VCaP (cell line): ENCODE data around the gene SLC13A2.
"Not testable (repeated sequence)": the region's sequence is repeated elsewhere in the genome, so short reads cannot be mapped to it uniquely, and the experiment has no call there.

Experiments
- H3K27ac ChIP-seq: fragments of 450-650 bp; 2 replicates; pipeline ENCODE4 v1.5.1; 2017
- TF ChIP-seq, protein P1 (sequence below): fragments of 450-650 bp; conservative IDR thresholded peaks from 2 replicates; pipeline ENCODE4 v1.5.1; 2017; ENCODE audit warnings: mild to moderate bottlenecking, moderate library complexity

The SLC13A2 gene, protein sequence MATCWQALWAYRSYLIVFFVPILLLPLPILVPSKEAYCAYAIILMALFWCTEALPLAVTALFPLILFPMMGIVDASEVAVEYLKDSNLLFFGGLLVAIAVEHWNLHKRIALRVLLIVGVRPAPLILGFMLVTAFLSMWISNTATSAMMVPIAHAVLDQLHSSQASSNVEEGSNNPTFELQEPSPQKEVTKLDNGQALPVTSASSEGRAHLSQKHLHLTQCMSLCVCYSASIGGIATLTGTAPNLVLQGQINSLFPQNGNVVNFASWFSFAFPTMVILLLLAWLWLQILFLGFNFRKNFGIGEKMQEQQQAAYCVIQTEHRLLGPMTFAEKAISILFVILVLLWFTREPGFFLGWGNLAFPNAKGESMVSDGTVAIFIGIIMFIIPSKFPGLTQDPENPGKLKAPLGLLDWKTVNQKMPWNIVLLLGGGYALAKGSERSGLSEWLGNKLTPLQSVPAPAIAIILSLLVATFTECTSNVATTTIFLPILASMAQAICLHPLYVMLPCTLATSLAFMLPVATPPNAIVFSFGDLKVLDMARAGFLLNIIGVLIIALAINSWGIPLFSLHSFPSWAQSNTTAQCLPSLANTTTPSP

DNA sequence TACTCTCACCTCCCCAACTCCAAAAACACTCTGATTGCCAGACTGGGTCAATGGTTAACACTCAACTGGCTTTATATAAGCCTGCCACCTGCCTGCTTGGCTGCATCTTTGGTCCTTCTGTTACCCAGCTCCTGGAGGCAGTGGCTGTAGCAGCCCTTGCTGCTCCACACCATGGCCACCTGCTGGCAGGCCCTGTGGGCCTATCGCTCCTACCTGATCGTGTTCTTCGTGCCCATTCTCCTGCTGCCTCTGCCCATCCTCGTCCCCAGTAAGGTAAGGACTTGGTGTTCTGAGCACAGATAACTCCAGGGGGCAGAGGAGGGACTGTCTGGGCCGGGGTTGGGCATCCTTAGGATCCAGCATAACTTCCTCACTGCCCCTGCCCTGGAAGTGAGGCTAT lies at the start of gene SLC13A2:
Gene SLC13A2 (plus strand): TSS at position 103 of the 400 bp plus-strand sequence. CDS start 69 bp downstream, at position 172.
- TF ChIP-seq, protein P1, sequence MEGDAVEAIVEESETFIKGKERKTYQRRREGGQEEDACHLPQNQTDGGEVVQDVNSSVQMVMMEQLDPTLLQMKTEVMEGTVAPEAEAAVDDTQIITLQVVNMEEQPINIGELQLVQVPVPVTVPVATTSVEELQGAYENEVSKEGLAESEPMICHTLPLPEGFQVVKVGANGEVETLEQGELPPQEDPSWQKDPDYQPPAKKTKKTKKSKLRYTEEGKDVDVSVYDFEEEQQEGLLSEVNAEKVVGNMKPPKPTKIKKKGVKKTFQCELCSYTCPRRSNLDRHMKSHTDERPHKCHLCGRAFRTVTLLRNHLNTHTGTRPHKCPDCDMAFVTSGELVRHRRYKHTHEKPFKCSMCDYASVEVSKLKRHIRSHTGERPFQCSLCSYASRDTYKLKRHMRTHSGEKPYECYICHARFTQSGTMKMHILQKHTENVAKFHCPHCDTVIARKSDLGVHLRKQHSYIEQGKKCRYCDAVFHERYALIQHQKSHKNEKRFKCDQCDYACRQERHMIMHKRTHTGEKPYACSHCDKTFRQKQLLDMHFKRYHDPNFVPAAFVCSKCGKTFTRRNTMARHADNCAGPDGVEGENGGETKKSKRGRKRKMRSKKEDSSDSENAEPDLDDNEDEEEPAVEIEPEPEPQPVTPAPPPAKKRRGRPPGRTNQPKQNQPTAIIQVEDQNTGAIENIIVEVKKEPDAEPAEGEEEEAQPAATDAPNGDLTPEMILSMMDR, result no peak; the same call in 1 of the 2 replicates
- H3K27ac ChIP-seq, result peak within 1 kb of the TSS; percentile 89; the same call in 1 of the 2 replicates

DNA sequence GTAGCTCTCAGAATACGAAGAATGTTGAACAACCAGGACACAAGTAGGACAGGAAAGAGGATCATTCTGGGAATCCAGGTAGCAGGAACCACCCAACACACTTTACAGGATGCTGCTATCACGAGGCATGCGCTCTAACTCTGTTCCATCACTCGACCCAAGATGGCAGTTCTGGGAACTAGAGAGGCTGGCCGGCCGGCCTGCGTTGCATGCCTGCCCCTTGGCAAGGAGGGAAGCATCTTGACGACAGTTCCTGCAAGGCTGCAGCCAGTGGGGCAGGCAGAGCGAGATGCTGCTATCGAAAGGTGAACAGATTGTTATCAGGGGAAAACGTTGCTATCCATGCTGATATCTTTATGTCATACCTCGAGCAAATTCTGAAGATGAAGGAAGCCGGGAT lies 48.2 kb upstream of the SLC13A2 start:
- H3K27ac ChIP-seq, result no peak overlapping the region
- TF ChIP-seq, protein P1, result no peak

DNA sequence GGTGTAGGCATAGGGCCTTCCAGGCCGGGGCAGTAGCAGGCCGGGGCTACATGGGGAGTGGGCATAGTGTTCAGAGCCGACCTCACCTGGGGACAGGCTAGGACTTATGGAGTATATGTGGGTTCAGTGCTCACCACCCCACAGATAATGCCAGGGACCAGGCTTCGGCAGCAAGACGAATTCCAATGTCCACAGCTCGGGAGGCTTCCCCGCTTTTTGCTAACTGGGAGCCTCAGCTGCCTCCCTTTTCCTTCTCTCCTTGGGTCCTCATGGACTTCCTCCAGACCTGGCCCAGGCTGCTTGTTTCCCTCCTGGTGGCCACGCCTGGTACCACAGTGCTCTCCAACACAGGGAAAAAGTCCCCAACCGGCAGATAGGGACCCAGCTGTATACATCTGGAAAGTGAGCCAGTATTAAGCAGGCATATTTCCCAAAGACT lies 47.3 kb upstream of the SLC13A2 start:
- no peak overlapping the region for H3K27ac ChIP-seq
- TF ChIP-seq, protein P1, result no peak; the same call in 1 of the 2 replicates

DNA sequence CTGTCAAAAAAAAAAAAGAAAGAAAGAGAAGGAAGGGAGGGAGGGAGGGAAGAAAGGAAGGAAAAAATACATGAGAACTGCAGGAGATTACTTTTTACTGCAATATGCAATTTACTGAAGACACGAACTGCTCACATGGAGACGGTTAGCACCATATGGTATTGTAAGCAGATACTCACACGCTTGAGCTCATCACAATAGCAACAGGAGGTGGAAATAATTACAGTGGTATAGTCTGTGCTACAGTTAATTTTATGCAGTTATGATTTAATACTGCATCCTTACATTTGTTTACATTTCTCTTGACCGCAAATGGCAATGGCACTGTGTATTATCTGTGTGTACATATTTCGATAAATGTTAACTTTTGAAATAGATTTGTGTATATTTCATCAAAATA lies 46.1 kb upstream of the SLC13A2 start:
- TF ChIP-seq, protein P1, result no peak
- H3K27ac ChIP-seq, result no peak overlapping the region

DNA sequence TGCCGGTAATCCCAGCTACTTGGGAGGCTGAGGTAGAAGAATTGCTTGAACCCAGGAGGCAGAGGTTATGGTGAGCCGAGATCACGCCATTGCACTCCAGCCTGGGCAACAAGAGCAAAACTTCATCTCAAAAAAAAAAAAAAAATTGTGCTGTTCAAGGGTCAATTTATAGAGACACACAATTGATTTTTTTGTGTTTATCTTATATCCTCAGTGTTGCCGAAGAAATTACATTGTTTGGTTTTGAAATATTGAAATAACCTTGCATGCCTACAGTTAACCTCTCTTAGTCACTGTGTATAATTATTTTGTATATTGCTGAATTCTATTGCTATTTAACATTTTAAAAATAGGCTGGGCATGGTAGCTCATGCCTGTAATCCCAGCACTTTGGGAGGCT lies 45.5 kb upstream of the SLC13A2 start:
- not testable (repeated sequence) for H3K27ac ChIP-seq

DNA sequence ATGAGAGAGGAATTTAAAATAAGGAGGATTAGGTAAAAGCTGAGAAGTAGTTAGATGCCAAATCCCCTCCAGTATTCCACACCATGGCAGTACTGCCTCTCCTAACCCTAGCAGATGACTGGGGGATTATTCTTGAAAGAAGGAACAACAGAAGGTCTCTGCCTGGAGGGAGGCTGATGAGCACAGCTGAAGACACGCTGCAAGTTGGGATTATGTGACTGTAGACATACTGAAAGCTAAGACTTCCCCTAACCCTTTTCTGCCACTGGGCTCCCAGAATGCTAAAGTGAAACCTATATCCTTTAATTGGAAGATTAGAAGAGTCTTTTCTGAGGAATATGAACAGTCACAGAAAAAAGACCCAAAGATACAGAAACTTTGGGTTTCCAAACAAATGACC lies 39.7 kb upstream of the SLC13A2 start:
- no peak overlapping the region for H3K27ac ChIP-seq
- TF ChIP-seq, protein P1, result no peak

DNA sequence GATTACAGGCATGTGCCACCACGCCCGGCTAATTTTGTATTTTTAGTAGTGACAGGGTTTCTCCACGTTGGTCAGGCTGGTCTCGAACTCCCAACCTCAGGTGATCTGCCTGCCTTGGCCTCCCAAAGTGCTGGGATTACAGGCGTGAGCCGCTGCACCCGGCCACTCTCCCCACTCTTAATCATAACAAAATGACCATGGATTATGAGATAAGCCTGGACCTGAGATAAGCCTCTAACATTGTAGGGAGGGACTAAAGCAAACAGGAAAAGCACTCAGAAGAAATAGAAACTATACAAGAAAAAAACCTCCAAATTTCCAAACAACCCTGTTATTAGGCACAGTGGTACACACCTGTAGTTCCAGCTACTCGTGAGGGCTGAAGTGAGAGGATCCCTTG lies 39.1 kb upstream of the SLC13A2 start:
- not testable (repeated sequence) for H3K27ac ChIP-seq

DNA sequence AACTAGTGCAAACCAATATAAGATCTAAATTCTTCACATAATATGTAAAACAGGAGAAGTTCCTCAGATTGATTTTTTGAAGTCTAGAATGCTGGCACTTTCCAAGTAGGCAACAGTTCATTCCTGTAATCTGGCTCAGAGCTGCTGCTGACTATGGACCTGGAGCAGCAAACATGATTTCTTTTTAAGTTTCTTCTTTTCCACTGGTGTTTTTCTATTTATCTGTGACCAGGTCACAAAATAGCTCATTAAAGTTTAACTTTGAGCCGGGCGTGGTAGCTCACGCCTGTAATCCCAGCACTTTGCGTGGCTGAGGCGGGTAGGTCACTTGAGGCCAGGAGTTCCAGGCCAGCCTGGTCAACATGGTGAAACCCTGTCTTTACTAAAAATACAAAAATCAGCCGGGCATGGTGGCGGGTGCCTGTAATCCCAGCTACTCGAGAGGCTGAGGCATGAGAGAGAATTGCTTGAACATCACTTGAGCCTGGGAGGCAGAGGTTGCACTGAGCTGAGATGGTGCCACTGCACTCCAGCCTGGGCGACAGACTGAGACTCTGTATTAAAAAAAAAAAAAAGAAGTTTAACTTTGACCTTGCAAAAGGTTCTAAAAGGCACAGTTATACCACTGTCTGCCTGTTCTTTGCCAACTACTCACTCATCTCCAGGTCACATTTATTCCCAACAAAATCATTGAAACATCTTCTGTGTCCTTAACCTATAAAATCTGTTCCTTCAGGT lies 29.4 kb upstream of the SLC13A2 start:
- TF ChIP-seq, protein P1, result no peak
- H3K27ac ChIP-seq, result no peak overlapping the region
